22Rv1 (cell line): ENCODE measurements around the gene KRTAP6-2.

Source experiments
- H3K27ac ChIP-seq: fragments of 450-650 bp; 2 replicates; pipeline ENCODE4 v1.5.1; 2017
- ZFX ChIP-seq: fragments of 450-650 bp; IDR thresholded peaks from 2 replicates; pipeline ENCODE4 v1.6.1; 2017; ENCODE audit warnings: antibody characterized with exemption, borderline replicate concordance
- TF ChIP-seq, protein P1 (sequence below): fragments of 450-650 bp; IDR thresholded peaks from 2 replicates; pipeline ENCODE4 v1.5.1; 2017; ENCODE audit warnings: mild to moderate bottlenecking

The KRTAP6-2 gene

GRCh38 chr21:30561264-30561895 lies 37.3 kb downstream of the KRTAP6-2 start, which contains the start of gene KRTAP19-7:
Gene KRTAP19-7 (minus strand): TSS chr21:30561314. CDS start chr21:30561289, 25 bp downstream.
- no peak for TF ChIP-seq ZFX
- TF ChIP-seq, protein P1, sequence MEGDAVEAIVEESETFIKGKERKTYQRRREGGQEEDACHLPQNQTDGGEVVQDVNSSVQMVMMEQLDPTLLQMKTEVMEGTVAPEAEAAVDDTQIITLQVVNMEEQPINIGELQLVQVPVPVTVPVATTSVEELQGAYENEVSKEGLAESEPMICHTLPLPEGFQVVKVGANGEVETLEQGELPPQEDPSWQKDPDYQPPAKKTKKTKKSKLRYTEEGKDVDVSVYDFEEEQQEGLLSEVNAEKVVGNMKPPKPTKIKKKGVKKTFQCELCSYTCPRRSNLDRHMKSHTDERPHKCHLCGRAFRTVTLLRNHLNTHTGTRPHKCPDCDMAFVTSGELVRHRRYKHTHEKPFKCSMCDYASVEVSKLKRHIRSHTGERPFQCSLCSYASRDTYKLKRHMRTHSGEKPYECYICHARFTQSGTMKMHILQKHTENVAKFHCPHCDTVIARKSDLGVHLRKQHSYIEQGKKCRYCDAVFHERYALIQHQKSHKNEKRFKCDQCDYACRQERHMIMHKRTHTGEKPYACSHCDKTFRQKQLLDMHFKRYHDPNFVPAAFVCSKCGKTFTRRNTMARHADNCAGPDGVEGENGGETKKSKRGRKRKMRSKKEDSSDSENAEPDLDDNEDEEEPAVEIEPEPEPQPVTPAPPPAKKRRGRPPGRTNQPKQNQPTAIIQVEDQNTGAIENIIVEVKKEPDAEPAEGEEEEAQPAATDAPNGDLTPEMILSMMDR: no peak

DNA sequence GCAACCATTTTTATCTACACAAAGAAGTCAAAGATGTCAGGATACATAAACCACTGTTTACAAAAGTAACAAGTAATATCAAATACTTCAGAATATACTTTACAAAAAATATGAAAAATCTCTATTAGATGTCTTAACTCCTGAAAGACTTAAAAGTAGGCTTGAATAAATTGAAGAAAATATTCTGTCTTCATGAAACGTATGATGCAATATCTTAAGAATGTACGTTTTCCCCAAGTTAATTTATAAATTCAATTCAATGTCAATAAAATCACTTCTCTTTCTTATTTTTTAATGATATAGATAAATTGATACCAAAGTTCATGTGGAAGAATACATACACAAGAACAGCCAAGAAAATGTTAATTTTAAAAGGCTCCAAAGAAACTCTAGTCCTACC lies 43.6 kb downstream of the KRTAP6-2 start:
- TF ChIP-seq ZFX: no peak
- TF ChIP-seq, protein P1: no peak
- no peak overlapping the region for H3K27ac ChIP-seq

More at GRCh38 chr21:30561264-30561895, 37.3 kb downstream of the KRTAP6-2 start, which contains the start of gene KRTAP19-7:
- no peak within 1 kb of the TSS for H3K27ac ChIP-seq

DNA sequence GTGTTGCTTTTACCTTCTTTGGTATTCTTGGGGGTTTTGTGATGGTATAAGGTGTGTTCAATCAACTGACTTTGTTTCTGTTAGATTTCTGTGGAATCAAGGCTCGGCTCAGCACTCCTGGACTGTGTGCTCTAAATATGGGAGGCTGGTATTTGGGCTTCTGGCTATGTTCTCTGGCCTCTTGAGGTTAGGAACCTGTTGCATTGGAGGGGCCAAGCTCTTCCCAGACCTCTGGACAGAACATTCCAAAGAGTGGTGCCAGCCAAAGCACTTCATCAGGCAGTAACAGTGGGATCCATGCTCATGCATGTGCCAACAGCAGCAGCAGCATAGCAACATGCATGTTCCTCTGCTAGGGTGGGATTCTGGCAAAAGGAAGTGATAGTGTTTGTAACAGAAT lies 45.9 kb downstream of the KRTAP6-2 start:
- TF ChIP-seq, protein P1: no peak
- no peak for TF ChIP-seq ZFX
- H3K27ac ChIP-seq: no peak overlapping the region
